Erythroblast (primary cell): ENCODE results near the gene CES1.

ENCODE experiments used
- GATA1 ChIP-seq: IDR thresholded peaks from 2 replicates; pipeline ENCODE4 v1.6.1; 2011; ENCODE audit warnings: low read depth, mild to moderate bottlenecking, control low read depth, low read length, moderate library complexity
- POLR2A ChIP-seq: IDR thresholded peaks from 2 replicates; pipeline ENCODE4 v1.6.1; 2011; ENCODE audit warnings: mild to moderate bottlenecking, low read length

DNA sequence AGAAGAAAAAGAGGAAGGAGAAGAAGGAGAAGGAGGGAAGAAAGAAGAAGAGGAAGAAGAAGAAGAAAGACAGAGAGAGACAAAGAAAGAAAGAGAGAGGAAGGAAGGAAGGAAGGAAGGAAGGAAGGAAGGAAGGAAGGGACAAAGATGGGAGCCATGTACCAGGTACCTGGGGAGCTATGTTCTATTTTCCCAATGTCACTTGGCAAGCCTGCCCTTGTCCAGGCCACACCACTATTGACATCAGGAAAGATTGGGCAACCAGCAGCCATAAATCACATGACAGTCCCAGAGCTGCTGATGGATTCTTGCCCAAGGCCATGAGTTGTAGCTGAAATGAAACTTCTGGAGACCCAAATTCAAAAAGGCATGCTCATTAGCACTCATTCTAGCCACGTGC lies 2.7 kb upstream of the CES1 start:
- no peak for TF ChIP-seq POLR2A
- no peak for TF ChIP-seq GATA1
